ENCODE data around the gene SBF2.

DNA sequence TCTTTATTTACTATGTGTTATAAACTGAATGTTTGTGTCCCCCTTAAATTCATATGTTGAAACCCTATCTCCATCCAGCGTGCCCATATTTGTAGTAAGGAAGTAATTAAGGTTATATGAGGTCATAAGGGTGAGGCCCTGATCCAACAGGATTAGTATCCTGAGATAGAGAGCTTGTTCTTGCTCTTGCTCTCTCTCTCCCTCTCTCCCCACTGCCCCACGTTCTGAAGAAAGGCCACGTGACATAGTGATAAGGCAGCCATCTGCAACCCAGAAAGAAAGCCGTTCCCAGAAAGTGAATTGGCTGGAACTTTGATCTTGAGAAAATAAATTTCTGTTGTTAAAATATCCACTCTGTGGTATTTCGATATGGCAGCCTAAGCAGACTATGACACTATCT, 417.7 kb downstream of the SBF2 start:
- TF ChIP-seq, protein P1, sequence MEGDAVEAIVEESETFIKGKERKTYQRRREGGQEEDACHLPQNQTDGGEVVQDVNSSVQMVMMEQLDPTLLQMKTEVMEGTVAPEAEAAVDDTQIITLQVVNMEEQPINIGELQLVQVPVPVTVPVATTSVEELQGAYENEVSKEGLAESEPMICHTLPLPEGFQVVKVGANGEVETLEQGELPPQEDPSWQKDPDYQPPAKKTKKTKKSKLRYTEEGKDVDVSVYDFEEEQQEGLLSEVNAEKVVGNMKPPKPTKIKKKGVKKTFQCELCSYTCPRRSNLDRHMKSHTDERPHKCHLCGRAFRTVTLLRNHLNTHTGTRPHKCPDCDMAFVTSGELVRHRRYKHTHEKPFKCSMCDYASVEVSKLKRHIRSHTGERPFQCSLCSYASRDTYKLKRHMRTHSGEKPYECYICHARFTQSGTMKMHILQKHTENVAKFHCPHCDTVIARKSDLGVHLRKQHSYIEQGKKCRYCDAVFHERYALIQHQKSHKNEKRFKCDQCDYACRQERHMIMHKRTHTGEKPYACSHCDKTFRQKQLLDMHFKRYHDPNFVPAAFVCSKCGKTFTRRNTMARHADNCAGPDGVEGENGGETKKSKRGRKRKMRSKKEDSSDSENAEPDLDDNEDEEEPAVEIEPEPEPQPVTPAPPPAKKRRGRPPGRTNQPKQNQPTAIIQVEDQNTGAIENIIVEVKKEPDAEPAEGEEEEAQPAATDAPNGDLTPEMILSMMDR (IDR thresholded peaks at IDR 0.05; ENCODE audit: low read length), result no peak
- no peak for TF ChIP-seq EZH2 (IDR thresholded peaks at IDR 0.05; ENCODE audit: borderline replicate concordance, low read length)

All from OCI-LY1 (cell line).